ENCODE results near the gene NEK3.
"Not testable (repeated sequence)": the region's sequence is repeated elsewhere in the genome, so short reads cannot be mapped to it uniquely, and the experiment has no call there.

The NEK3 gene

DNA sequence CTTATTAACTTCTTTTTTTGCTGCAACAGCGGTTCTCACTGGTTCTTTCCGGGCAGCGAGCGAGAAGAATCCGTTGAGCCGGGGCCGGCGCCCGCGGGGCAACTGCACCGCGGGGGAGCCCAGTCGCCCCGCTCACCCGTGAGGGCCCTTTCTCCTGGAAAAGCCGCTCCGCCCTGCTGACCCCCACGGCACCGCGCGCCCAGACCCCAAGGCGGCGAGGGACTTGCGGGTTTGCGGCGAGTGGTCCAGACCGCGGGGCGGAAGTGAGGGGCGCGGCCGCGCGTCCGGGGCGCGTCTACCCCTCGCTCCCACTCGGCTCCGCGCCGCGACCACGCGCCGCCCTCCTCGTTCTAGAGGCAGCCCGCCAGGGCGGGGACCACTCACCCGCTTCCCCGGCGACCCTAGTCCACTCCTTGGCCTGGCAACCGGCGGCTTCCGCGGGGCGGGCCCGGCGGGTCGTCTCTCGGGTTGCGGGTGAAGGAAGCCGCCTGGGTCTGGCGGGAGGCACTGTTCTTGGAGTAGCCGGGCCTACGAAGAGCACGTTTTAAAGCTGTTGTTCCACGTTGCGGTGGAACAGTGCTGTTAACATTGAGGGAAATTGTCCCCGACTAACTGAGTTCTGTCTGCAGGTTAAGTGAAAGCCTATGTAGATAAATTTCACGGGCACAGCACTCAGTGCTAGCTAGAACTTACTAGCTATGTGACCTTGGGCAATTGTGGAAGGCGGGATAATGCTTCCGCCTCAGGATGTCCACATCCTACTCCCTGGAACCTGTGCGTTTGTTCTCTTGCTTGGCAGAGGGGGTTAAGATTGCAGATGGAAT lies at the start of gene NEK3:
TSS of gene NEK3 (minus strand) at position 439 of the 824 bp plus-strand sequence. CDS start 3,406 bp downstream, outside the sequence.
- DNase-seq, result peak; percentile 58

DNA sequence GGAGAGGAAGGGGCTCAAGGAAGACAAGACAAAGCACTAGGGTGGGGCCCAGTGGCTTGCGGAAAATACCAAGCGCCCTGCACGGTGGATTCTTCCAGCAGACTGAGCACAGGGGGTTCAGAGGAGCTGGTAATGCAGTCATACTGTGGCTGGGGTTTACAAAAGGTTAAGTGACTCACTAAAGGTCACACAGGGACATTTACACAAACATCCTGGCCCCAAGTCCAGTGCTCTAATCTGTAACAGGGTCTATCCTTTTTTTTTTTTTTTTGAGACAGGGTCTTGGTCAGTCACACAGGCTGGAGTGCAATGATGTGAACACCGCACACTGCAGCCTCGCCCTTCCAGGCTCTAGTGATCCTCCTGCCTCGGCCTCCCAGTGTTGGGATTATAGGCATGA lies 49.0 kb upstream of the NEK3 start:
- not testable (repeated sequence) for DNase-seq

DNA sequence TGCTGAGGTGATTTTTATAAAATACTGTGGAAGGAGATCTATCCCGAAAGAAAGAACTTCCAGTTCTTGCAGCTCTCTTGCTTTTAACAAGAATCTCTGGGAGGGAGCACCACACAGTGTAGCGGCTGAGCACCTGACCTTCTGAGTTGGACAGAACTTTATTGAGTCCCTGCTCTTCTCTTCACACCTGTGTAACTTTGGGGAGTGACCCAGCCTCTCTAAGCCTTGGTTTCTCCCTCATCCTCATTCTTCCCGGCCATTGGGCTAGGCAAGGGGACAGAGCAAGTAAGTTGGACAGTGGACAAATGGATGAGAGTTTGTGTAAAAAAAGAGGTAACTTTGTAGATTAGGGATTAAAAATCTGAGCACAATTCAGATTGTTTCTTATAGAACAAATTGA lies 48.5 kb upstream of the NEK3 start:
- not testable (repeated sequence) for DNase-seq

DNA sequence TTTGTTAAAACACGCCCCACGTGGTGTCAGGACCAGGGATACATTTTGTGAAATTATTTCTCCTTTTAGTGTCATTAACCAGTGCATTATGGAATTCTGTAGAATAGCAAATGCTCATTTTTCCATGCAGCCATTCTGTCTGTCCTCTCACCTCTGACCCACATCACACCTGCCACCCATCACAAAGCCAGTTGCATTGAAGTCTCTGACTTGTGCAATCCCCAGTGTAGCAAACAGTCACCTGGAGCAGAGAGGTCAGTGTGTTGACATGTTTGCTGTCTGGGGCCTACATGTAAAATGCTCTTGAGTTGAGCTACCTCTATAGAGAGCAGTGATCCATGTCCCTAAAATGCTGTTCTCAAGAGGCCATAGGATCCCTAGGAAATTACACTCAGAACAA lies 47.9 kb upstream of the NEK3 start:
- DNase-seq, result not testable (repeated sequence)

- DNase-seq, result not testable (repeated sequence)
These were observed 45.1 kb upstream of the NEK3 start for GRCh38 chr13:52204546-52204945.

DNA sequence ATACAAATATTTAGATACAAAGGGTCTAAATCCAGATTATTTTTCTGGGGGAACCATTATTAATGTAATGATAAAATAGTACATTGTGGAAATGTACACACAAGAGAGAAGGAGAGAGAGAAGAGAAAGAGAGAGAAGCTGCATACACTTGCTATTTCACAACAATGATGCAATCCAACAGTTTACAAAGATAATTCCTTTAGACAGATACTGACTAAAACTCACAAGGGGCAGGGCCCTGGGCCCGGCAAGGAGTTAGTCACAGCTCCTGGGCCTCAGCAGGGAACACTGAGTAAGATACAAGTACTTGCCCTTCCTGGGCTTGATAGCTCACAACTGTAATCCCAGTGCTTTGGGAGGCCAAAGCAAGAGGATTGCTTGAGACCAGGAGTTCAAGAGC lies 44.5 kb upstream of the NEK3 start:
- DNase-seq, result not testable (repeated sequence)

- DNase-seq, result not testable (repeated sequence)
These were observed 43.1 kb upstream of the NEK3 start for GRCh38 chr13:52202506-52202905.

GRCh38 chr13:52201439-52202193 lies 42.2 kb upstream of the NEK3 start:
- DNase-seq, result not testable (repeated sequence)

DNA sequence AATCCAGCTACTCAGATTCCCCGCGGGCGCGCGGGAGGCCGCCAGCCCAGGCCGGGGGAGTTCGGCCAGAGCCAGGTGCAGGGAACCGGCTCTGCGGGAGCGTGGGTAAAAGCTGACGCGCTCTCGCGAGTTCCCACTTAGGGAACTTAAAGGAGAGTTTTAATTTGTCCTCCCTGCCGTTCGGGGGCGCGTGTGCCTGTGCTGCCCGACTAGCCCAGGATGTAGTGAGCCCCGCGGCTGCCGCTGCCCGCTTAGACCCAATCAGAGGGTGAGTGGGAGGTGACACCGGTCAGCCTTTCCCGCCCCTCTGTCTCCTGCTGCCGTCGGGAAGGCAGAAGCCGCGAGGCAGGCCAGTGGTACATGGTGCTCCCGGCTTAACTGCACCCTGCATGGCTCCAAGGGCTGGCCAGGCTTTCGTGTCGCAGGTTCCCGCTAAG lies 36.0 kb upstream of the NEK3 start:
- peak; percentile 68 for DNase-seq

DNA sequence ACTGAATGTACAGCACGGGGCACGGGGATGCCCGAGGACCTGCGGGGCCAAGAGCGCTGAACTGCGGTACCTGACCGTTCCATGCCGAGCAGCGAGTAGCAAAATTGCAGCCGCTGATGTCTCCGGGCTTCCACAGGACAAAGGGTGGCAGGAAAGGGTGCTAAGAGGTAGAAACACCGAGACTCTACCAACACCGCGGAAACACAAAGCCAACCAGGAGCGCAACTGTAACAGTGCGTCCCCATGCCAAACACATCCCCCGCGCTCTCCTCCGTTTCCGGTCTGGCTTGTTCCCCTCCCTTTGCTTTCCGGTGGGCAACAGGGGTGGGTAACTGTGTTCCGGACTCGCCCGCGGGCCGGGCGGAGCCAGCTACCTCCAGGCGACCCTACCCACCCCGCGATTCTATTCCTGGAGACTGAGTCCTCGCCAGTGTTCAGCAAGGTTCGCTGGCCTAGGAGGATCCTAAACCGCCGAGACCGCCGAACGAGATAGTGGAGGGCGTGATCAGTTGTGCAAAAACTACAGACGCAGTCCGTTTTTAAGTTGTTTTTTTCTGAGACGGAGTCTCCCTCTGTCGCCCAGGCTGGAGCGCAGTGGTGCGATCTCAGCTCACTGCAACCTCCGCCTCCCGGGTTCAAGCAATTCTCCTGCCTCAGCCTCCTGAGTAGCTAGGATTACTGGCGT lies 34.9 kb upstream of the NEK3 start:
- peak; percentile 81 for DNase-seq

DNA sequence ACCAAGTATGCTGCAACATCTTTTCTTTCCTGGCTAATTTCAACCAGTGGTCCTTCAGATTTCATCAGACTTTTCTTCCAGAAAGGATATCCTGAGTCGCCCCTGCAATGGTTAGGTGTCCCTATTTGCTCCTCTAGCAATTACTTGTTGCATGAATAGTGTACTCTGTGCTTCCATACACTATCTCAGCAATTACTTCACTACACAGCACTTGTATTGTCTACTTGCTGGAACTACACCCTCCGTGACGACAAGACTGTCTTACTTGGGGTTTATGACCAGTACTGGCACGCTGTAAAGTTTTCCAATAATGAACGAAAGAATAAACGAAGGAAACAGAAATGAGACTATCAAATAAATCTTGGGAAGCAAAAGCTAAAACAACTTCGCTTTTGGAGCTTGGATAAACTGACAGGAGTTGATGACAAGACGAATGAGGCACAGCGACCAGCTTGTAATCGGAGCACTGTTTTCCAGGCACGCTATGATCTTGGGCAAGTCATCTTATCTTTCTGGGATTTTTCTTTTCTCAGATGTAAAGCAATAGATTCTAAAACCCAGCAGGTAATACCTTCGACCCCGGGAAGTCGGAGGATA lies 34.3 kb upstream of the NEK3 start:
- not testable (repeated sequence) for DNase-seq

- not testable (repeated sequence) for DNase-seq
These were observed 28.2 kb upstream of the NEK3 start for GRCh38 chr13:52187424-52188187.

DNA sequence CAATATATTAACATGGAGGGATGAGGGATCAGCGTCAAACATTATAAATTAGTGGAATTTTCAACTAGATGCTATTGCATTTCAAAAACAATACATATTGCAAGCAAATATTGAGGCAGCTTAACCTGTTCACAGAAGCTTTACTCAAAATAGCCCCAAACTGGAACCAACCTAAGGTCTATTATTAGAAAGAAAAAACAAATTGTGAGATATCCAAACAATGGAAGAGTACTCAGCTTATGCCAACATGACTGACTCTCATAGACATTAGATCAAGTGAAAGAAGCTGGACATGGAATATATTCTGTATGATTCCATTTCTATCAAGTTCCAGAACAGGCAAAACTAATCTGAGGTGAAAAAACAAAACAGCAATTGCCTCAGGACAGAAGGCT lies 27.6 kb upstream of the NEK3 start:
- DNase-seq, result no peak

DNA sequence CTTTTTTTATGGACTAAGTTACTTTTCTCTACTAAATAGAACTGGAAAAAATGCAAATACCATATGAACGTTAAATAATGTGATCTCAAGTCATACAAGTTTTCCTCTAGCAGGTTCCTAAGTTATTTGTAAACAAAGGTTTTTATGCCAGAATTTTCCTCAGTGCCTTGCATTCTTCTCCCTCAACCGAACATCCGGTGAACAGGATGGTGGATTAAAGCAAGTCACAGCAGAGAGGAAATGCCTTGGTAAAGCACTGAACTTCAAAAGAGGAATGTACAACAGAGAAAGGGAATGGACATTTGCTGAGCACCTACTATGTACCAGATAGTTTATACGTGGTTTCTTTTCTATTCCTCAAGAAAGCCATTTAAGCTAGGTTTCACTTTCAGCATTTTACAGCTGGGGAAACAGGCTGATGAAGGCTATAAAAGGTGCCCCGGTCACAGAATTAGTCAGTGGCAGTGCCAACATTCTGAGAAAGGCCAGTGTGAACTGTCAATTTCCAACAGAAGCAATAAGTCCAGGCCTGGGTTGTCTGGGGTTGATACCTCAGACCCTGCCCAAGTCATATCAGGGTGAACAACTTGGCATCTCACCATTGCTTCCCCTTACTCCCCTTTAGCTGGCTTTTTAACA lies 22.0 kb upstream of the NEK3 start:
- not testable (repeated sequence) for DNase-seq

GRCh38 chr13:52179925-52180324 lies 20.5 kb upstream of the NEK3 start:
- no peak for DNase-seq

GRCh38 chr13:52177276-52177675 lies 17.9 kb upstream of the NEK3 start:
- no peak for DNase-seq

- DNase-seq, result not testable (repeated sequence)
These were observed 14.6 kb upstream of the NEK3 start for GRCh38 chr13:52173970-52174369.

DNA sequence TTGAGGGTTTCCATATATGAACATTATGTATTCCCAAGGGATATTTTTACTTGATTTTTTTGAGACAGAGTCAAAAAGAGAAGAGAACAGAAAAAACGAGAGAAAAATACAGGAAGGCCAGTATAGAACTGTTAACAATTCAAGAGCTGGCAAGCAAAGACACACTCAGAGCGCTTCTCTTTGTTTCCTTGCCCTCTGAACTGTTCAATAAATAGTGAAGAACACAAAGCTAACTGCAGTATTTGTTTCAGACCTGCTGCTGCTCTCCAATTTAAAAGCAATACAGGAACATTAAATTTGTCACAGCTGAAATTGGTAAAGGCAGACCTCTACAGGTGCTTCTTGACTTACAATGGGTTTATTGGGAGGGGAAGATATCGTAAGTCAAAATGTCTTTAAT lies 14.0 kb upstream of the NEK3 start:
- no peak for DNase-seq

DNA sequence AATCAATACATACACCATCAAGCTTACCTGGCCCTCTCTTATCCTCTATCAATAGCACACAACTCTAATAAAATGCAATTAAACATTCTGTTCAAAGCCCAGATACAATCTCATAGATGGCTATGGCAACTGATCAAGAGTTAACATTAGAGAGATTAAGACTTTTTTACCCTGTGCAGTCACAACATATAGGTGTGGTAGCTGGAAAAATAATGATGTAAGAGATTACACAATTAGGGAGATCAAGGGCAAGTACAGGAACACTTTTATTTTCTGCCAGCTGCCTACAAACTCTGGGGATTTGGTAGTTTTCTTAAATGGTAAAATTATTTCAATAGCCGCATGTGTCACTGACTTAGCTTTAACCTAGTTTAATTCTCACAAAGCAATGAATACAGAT lies 12.3 kb upstream of the NEK3 start:
- DNase-seq, result not testable (repeated sequence)

- DNase-seq, result not testable (repeated sequence)
These were observed 11.5 kb upstream of the NEK3 start for GRCh38 chr13:52170828-52171391.

DNA sequence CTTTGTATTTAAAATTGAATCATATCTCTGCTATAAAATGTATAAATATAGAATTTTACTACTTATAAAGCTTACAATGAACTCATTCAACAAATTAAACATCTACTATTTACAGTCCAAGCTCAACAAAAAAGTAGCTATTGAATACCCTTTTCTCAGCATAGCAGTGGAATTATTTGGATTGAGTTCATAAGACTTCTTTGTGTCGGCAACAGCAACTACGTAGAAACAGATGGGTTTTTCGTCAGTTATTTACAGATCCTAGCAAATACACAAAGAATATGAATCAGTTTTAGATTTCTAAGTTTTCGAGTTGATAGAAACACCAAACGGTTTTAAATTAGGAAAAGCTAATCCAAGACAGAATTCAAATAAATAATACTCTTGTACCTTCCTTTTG lies 10.4 kb upstream of the NEK3 start:
- DNase-seq, result no peak
